ENCODE data around the gene AHRR. TPM values are rescaled to one million over a fixed set of nuclear protein-coding genes. Genes with fewer than 3 reads are reported as not detected.

The AHRR gene
- total RNA-seq, 2 donors from 2014 or later = 0.26 to 0.33 TPM

GRCh38 chr5:350355-350754 is 28.8 kb downstream of the AHRR start:
- no peaks in the 10 kb centered on the region for H3K36me3 ChIP-seq (replicated peaks in 1 of 2; ENCODE audit: insufficient read depth in 1 of 2, low read depth in 2 of 2)
- no peak for TF ChIP-seq POLR2A (IDR thresholded peaks at IDR 0.05)
- no peak for TF ChIP-seq CTCF (IDR thresholded peaks at IDR 0.05)
- no peak for ATAC-seq
- H3K4me1 ChIP-seq = no peaks in the 10 kb centered on the region
- H3K27me3 ChIP-seq = no peaks in the 10 kb centered on the region
- H3K27ac ChIP-seq = no peak overlapping the region
- intact Hi-C loops (cut with DNase I) = no loop called here
- DNase-seq = no peak
- 66 to 84% methylated on average over 9 of the region's 9 CpGs for WGBS, 2 donors
- no peaks in the 10 kb centered on the region for H3K9me3 ChIP-seq
- no peak overlapping the region for H3K4me3 ChIP-seq

GRCh38 chr5:351084-351920 is 29.8 kb downstream of the AHRR start:
- no peak for TF ChIP-seq CTCF (IDR thresholded peaks at IDR 0.05)
- TF ChIP-seq POLR2A (IDR thresholded peaks at IDR 0.05) = no peak
- intact Hi-C loops (cut with DNase I) = no loop called here
- Histone ChIP-seq H3K27me3 (no peaks in the 10 kb centered on the region), H3K9me3 (no peaks in the 10 kb centered on the region), H3K4me3 (no peak overlapping the region), H3K27ac (no peak overlapping the region), H3K36me3 (replicated peaks in 1 of 2; ENCODE audit: insufficient read depth in 1 of 2, low read depth in 2 of 2) (no peaks in the 10 kb centered on the region), H3K4me1 (no peaks in the 10 kb centered on the region)
- no peak for DNase-seq
- ATAC-seq = no peak
- 76 to 81% methylated on average over 19 of the region's 19 CpGs for WGBS, 2 donors

GRCh38 chr5:351921-352245 is 30.4 kb downstream of the AHRR start:
- no peaks in the 10 kb centered on the region for H3K36me3 ChIP-seq (replicated peaks in 1 of 2; ENCODE audit: insufficient read depth in 1 of 2, low read depth in 2 of 2)
- no peak overlapping the region for H3K4me3 ChIP-seq
- TF ChIP-seq POLR2A (IDR thresholded peaks at IDR 0.05) = no peak
- TF ChIP-seq CTCF (IDR thresholded peaks at IDR 0.05) = no peak
- H3K27me3 ChIP-seq = no peaks in the 10 kb centered on the region
- ATAC-seq = no peak
- intact Hi-C loops (cut with DNase I) = no loop called here
- 83 to 87% methylated on average over 4 of the region's 4 CpGs for WGBS, 2 donors
- no peak for DNase-seq
- no peaks in the 10 kb centered on the region for H3K9me3 ChIP-seq
- no peak overlapping the region for H3K27ac ChIP-seq
- H3K4me1 ChIP-seq = no peaks in the 10 kb centered on the region

DNA sequence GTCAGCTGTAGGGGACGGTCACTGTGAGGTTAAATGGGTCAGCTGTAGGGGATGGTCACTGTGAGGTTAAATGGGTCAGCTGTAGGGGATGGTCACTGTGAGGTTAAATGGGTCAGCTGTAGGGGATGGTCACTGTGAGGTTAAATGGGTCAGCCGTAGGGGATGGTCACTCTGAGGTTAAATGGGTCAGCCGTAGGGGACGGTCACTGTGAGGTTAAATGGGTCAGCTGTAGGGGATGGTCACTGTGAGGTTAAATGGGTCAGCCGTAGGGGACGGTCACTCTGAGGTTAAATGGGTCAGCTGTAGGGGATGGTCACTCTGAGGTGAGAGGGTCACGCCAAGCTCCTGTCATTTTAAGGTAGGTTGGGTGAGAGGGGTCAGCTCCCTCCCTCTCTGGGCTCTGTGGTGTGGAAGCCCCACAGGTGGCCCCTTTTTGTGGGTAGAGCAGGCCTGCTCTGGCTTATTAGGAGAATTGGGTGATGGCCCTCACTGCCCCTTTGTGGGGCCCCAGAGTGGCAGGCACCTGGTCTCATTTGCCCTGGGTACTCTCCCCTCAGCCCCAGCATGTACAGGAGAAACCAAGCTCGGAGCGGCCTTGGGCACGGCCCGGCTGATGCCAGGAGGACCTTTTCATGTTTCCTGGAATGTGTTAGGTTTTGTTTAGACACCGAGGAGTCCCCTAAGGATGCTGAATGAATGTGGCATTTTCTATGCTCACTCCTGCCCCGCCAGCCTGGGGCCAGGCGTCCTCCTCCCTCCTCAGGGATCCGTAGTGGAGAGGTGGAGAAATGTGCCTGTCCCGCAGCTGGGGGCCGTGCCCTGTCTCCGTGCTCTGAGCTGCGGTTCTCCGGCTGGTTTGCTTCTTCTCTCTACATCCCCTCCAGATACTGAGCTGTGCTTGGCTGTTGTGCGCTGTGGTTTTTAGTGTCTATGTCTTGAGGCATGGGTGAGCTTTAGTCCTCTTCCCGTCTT is 31.4 kb downstream of the AHRR start:
- no peaks in the 10 kb centered on the region for H3K9me3 ChIP-seq

More for the DNA sequence above, 31.4 kb downstream of the AHRR start:
- no peak for ATAC-seq
- H3K27me3 ChIP-seq = no peaks in the 10 kb centered on the region
- no peak overlapping the region for H3K27ac ChIP-seq
- no peak overlapping the region for H3K4me3 ChIP-seq
- no peak for DNase-seq
- intact Hi-C loops (cut with DNase I) = no loop called here
- TF ChIP-seq CTCF (IDR thresholded peaks at IDR 0.05) (no peak), POLR2A (IDR thresholded peaks at IDR 0.05) (no peak)
- 66 to 72% methylated on average over 22 of the region's 22 CpGs for WGBS, 2 donors
- no peaks in the 10 kb centered on the region for H3K36me3 ChIP-seq (replicated peaks in 1 of 2; ENCODE audit: insufficient read depth in 1 of 2, low read depth in 2 of 2)
- no peaks in the 10 kb centered on the region for H3K4me1 ChIP-seq
